SKM-1 treated with dmso at 0.1 percent for 144 hours (cell line): ENCODE measurements around the gene LAIR2.
"Not testable (repeated sequence)": the region's sequence is repeated elsewhere in the genome, so short reads cannot be mapped to it uniquely, and the experiment has no call there.

Experiments
- DNase-seq: peaks from one replicate; lab custom pipeline; 2025; ENCODE audit not compliant: unreplicated experiment; lab: John Stamatoyannopoulos, UW

Gene LAIR2

DNA sequence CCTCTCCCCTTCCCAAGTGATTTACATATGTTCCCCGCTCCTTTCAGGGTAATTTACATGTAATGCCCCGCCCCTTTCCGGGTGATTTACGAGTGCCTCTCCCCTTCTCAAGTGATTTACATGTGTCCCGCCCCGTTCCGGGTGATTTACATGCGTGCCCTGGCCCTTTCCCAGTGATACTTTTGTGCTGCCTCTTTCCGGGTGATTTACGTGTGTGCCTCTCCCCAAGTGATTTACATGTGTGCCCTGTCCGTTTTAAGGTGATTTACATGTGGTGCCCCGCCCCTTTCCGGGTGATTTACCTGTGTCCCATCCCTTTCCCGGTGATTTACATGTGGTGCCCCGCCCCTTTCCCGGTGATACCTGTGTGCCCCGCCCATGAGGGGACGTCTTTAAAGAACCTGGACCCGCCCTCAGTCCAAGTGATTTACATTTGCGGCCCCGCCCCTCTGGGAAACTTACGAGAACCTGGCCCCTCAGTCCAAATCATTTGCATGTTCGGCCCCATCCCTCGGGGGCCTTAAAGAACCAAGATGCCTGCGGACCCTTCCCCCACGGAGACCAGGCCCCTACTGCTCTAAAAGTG, 38.5 kb upstream of the LAIR2 start:
- peak; percentile 70 for DNase-seq

DNA sequence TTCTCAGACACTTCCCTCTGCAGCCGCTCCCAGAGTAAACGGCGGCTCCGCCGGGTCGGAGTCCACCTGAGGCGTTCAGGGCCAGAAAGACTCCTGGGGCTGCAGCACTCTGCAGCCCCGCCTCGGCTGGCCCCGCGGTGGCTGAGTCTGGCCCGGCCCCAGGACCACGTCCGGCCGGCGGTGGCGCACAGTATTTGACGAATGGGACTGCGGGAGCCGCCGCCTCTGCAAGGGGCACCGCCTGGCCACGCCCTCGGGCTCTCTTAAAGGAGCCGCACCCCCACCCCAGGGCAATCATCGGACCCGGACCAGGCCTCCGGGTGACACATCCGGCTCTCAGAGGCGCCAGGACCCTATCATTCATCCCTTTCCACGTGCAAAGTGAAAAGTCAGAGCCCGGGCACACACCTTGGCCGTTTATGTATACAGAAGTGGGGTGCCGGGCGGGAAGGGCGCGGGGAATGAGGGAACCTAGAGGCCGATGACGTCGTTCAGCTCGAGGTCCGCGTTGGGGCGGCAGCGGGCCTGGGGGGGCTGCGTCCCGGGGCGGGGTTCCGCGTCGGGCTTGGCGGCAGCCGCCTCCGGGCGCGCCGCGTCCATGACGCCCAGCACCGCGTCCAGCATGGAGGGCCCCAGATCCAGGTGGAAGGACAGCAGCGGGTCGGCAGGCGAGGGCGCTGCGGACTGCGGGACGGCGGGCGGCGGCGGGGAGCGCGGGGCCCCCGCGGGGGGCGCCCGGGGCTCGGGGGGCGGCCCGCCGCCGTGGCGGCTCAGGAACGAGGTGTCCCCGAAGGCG, 37.8 kb upstream of the LAIR2 start:
- peak; percentile 64 for DNase-seq

DNA sequence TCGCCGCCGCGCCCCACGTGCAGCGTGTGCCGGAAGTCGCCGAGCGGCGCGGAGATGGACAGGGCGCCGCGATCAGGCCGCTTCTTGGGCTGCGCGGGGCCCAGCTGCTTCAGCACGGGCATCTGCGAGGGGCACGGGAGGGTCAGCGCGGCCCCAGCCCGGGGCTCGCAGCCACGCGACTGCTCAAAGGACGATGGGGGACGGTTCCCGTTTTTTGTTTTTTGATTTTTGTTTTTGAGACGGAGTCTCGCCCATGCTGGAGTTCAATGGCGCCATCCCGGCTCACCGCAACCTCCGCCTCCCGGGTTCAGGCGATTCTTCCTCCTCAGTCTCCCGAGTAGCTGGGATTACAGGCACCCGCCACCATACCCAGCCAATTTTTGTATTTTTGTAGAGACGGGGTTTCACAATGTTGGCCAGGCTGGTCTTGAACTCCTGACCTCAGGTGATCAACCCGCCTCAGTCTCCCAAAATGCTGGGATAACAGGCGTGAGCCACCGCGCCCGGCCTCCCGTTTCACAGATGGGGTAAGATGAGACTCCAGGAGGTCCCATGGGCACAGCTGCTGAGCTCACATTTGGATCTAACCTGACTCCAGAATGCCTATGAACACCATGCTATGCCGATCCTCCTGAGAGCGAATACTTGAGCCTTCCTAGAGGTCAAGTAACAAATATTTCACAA, 37.1 kb upstream of the LAIR2 start:
- no peak for DNase-seq

DNA sequence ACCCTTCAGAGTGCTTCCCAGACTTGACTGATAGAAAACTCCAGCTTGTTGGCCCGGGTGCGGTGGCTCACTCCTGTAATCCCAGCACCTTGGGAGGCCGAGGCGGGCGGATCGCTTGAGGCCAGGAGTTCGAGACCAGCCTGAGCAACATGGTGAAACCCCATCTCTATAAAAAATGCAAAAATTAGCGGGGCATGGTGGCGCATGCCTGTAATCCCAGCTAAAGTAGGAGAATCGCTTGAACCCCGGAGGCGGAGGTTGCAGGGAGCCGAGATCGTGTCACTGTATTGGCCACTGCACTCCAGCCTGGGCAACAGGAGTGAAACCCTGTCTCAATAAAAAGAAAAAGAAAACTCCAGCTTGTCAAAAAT, 36.5 kb upstream of the LAIR2 start:
- not testable (repeated sequence) for DNase-seq

DNA sequence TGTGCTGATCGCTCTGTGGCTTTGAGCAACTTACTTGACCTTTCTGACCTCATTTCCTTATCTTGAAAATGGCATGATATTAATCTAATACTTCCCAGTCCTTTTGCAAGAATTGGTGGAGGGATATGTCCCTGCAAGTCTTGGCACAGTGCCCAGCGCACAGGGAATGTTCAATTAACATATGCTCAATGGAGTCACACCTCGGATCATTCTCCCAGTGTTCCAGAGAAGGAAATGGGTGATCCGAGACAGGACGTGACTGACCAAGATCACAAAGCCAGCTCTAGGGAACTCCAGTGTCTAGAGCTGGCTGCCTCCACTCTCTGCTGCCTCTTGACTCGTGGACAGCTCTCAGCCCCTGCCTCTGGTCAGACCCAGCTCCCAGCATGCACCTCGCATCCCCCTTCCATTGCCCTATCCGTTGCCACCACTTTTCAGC, 33.1 kb upstream of the LAIR2 start:
- DNase-seq: no peak

DNA sequence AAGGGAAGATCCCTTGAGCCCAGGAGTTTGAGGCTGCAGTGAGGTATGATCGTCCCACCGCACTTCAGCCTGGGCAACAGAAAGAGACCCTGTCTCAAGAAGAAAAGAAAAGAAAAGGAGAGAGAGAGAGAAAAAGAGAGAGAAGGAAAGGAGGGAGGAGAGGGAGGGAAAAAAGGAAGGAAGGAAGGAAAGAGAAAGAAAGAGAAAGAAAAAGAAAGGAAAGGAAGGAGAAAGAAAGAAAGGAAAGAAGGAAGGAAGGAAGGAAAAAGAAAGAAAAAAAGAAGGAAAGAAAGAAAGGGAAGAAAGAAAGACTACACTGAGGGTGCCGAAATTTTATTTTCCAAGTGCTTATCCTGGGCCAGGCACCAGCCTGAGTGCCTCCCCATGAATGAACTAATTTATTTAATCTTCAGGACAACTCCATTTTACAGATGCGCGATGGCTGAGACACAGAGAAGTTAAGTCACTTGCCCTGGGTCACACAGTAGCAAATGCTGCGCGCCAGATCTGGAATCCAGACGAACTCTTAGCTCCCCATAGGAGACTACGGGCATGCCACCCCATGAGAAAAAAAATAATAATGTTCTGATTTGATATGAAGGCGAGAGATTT, 32.2 kb upstream of the LAIR2 start:
- DNase-seq: no peak

DNA sequence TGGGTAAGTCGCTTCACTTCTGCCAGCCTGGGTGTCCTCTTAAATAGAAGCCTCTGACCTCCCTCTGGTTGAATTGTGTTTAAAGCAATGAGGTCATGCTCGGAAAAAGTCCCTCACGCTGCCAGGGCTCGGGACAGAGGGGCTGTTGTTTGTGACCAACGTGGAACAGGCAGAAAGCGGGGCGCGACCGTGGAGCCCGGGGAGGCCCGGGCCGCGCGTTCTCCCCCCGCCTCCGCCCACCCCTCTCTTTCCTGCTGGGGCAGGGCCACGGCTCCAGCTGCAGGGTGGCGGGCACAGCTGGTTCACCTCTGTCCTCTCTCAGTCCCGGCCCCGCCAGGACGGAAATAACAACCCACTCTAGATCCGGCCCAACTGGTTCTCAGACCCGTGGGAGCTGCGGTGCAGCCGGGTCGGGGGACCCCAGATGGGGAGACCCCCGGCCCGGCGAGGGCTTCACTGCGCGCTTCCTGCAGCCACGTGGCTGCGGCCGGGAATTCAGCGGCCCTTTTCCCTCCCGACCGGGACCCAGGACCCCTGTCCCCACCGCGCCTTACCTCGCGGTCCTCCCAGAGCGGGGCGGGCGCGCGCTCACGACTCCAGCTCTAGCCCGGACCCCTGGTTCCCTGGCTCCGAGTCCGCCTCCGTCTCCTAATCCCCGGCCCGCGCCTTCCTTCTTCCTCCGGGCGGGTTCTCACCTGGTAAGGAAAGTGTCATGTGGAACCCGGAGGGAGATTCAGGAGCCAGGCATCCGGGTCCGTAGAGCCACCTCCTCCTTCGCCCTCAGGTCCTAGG, 31.4 kb upstream of the LAIR2 start:
- DNase-seq: no peak

DNA sequence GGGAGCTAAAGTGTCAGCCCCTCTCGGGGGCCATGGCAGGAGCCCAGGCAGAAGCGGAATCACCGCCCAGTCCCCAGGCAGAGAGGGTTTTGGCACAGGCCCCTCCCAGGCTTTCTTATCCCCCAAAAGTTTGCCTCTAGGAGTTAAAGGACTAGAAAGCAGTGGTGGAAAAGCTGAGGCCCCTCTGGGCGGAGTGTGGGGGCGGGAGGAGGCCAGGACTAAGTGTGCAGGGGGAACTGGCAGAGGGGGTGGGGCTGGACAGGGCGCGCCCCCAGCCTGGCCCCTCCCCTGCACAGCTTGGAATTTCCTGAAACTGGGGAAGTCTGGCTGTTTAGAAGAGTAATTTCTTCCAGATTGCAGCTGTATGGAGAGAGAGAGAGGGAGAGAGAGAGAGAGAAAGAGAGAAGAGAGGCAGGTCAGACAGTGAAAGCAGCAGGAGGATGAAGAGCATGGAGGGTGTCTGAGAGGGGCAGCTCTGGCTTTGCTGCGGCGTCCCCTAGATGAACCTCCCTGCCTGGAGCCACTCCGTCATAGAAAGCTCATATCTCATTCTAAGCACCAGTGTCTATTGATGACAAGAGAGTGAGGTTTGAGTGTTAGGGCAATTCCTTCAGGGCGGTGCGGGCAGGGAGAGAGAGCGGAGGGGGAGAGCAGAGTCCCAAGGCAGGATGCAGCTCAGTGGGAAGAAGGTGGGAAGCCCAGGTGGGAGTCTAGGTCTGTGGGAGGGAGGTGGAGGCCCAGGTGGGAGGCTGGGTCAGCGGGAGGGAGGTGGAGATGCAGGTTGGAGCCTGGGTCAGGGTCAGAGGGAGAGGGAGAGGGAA, 29.4 kb upstream of the LAIR2 start, which contains the start of gene CDC42EP5:
Gene CDC42EP5, minus strand, starts transcription at position 226 of the 821 bp plus-strand sequence. CDS start 7,749 bp downstream, outside the sequence.
- no peak for DNase-seq

DNA sequence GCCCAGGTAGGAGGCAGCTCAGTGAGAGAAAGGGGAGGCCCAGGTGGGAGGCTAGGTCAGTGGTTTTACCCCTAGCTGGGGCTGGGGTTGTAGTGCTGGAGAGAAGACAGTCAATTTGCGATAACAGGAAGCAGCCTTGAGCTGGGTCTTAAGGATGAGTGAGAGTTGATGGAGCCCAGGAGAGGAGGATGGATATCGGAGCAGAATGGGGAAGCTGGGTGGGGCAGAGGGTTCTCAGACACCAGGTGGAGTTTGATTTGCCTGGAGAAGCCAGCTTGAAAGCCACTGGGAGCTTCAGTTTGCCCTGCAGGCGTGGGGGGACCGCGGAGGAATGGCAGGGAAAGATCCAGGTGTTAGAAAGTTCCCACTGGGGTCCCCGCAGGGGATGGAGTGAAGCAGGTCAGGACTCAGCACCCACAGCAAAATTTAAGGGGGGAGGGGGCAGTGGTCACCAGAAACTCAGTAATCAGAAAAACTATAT, 28.7 kb upstream of the LAIR2 start:
- DNase-seq: no peak

DNA sequence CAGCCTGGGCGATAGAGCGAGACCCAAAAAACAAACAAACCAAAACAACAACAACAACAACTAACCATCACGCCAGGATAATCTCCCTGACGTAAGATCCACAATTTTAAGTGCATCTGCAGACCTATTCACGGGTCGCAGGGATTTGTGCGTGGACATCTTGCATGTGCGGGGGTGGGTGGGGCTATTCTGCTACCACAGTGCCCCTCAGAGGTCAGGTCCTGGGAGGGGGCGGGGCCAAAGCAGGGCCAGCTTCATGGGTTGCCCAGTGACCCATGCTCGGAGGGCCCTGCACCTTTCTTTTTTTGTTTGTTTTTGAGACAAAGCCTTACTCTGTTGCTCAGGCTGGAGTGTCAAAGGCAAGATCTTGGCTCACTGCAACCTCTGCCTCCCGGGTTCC, 26.9 kb upstream of the LAIR2 start:
- no peak for DNase-seq

DNA sequence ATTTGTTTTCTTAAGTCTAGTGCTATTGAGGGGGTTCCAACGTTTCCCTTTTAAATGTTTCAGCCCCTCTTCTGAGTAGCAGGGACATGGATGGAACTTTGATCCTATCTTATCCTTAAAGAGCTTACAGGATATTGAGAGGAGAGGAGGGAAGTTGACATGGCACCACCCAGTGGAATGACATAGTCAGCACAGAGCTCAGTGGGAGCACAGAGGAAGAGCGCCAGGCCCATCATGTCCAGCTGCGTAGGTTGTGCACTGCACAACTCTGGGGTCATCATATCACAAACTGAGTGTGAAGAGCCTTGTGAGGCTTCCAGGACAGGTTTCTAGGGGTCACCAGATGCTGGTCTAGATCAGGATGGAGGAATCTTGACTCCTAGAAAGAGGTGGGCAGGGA, 25.0 kb upstream of the LAIR2 start:
- no peak for DNase-seq

DNA sequence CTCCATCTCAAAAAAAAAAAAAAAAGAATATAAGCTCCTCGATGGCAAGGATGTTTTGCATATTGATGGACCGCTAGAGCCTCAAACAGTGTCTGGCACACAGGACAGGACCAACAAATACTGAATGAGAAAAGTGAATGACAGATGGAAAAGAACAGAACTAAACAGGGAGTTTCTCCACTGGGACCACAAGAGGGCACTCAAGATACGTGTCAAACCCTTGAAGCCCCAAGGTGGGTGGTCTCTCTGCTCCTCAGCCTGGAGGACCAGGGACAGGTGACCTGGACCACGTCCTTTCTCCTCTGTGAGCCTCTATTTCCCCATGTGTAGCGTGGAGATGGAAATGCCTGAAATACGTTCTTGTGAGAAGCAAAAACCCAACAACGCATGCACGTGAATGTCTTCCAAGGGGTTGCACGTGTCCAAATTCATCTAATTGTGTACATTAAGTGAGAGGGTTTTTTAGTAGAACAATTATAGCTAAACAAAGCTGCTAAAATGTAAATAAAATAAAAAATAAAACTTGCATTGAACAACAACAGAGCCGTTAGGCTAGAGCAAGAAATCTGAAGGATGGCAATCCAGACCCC, 23.9 kb upstream of the LAIR2 start:
- DNase-seq: peak; percentile 17

DNA sequence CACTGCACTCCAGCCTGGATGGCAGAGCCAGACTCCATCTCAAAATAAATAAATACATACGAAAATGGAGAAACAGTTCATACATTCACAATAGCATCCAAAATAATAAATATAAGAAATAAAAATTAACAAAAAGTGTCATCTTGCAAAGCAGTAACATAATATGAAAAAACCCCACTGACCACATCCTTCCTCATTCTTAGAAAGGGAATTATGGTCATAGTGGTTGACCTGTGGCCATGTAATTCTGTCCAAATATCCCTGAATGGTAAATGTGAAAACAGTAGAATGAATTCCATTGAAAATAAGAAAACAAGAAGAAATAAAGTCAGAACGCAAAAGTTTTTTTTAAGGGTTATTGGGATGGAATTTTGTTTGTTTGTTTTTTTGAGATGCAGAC, 22.6 kb upstream of the LAIR2 start:
- peak; percentile 14 for DNase-seq

DNA sequence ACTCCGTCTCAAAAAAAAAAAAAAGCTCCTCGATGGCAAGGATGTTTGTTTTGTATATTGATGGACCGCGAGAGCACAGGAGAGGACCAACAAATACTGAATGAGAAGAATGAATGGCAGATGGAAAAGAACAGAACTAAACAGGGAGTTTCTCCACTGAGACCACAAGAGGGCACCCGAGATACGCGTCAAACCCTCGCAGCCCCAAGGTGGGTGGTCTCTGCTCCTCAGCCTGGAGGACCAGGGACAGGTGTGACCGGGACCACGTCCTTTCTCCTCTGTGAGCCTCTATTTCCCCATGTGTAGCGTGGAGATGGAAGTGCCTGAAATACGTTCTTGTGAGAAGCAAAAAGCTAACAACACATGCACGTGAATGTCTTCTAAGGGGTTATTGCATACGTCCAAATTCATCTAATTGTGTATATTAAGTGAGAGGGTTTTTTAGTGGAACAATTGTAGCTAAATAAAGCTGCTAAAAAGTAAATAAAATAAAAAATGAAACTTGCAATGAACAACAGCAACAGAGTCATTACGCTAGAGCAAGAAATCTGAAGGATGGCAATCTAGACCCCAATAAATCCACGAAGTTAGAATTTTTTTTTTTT, 21.2 kb upstream of the LAIR2 start:
- DNase-seq: peak; percentile 17

DNA sequence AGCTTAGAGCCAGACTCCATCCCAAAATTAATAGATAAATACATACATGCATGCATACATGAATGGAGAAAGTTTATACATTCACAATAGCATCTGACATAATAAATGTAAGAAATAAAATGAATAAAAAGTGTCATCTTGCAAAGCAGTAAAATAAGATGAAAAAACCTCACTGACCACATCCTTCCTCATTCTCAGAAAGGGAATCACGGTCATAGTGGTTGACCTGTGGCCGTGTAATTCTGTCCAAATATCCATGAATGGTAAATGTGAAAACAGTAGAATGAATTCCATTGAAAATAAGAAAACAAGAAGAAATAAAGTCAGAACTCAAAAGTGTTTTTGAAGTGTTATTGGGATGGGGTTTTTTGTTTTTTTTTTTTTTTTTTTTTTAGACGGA, 19.7 kb upstream of the LAIR2 start:
- no peak for DNase-seq

DNA sequence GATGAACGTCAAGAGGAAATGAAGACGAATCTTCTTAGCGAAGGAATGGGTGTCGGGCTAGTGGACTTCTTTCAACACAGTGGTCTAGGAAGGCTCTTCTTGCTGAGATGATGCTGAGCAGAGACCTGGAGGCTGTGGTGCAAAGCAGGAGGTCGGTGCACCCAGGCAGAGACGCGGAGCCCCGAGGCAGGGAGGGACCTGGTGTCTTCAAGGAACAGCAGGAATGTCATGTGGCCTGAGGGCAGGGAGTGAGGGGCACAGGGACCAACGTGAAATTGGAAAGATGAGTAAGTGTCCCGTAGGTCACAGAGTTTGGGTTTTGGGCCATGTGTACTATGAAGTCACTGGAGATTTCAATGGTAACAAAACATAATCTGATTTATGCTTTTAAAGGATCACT, 18.2 kb upstream of the LAIR2 start:
- DNase-seq: no peak

DNA sequence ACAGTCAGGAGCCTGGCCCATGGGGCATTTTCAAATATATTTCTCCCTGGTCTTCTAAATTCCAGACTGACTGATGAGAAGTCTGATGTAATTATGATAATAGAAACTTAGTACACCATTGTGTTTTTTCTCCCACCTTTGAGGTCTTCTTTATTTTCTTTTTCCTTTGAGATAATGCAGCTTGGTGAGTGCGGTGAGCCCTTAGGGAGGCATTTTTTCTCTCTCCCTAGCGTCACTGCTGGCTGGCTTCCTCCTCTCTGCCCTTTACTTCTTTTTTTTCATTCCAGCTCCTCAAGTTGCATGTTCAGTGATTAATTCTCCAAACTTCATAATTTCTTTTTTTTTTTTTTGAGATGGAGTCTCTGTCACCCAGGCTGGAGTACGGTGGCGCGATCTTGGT, 16.8 kb upstream of the LAIR2 start:
- no peak for DNase-seq

DNA sequence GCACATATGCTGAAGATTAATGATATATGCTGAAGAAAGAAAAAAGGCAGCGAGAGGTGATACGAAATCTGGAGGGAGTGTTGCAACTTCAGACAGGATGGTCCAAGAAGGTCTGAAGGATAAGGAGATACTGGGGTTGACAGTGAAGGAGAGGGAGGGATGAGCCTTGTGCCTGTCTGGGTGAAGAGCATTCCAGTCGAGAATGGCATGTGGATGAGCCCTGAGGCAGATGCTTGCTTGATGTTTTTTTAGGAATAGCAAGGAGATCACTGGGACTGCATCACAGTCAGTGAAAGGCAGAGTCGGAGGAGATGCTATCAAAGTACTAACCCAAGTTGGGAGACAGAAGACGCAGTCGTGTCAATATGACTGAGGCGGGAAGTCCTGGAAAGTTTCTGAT, 13.3 kb upstream of the LAIR2 start:
- no peak for DNase-seq

DNA sequence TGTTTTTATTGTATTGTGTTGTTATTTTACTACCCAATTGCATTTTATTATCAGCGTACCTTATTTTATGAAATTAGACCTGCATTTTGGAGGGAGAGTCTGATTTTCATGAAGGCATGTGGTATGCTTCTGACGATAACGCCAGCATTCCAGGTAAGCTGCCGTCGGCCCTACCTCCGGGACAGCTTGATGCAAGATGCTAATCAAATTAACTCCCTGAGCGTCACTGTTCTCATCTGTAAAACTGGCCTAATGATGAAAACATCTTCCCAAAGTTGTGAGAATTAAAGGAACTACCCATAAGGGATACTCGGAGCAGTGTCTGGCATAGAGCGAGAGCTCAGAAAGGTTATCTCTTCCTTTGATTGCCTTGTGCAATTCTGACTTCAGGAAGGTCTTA, 12.9 kb upstream of the LAIR2 start:
- no peak for DNase-seq
